HPDE6-E6E7 (cell line): ENCODE data around the gene CHMP3.
"Not testable (repeated sequence)": the region's sequence is repeated elsewhere in the genome, so short reads cannot be mapped to it uniquely, and the experiment has no call there.

Source experiments
- DNase-seq: peaks from one replicate; pipeline ENCODE4 v3.0.0; 2011; ENCODE audit warnings: missing footprints; ENCODE audit errors: extremely low spot score

The CHMP3 gene

GRCh38 chr2:86507600-86507999 is 55.6 kb downstream of the CHMP3 start:
- DNase-seq = no peak

DNA sequence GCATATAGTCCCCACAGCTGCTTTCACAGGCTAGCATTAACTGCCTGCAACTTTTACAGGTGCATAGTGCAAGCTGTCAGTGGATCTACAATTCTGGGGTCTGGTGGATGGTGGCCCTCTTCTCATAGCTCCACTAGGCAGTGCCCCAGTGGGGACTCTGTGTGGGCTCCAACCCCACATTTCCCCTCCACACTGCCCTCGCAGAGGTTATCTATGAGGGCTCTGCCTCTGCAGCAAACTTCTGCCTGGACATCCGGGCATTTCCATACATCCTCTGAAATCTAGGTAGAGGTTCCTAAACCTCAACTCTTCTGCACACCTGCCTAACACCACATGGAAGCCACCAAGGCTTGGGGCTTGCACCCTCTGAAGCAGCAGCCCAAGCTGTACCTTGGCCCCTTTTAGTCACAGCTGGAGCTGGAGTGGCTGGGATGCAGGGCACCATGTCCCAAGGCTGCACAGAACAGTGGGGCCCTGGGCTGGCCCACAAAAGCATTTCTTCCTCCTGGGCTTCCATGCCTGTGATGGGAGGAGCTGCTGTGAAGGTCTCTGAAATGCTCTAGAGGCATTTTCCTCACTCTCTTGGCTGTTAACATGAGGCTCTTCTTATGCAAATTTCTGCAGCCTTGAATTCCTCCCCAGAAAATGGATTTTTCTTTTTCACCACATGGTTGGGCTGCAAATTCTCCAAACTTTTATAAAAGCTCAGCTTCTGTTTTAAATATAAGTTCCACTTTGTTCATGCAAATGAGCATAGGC is 62.7 kb downstream of the CHMP3 start:
- no peak for DNase-seq

DNA sequence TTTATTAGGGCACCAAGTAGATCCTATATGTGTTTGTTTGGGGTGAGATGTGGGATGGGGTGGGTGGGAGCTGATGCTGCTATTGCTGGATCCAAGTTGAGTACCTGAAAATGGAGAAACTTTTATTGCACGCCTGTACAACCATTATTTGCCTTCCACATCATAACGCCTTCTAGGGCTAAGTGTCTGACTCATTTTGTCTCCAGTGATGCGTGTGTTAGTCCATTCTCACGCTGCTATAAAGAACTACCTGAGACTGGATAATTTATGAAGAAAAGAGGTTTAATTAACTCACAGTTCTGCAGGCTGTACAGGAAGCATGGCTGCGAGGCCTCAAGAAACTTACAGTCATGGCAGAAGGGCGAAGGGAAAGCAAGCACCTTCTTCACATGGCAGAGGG is 63.9 kb downstream of the CHMP3 start:
- DNase-seq = no peak

GRCh38 chr2:86498468-86499260 is 64.6 kb downstream of the CHMP3 start:
- DNase-seq = peak; percentile 52

DNA sequence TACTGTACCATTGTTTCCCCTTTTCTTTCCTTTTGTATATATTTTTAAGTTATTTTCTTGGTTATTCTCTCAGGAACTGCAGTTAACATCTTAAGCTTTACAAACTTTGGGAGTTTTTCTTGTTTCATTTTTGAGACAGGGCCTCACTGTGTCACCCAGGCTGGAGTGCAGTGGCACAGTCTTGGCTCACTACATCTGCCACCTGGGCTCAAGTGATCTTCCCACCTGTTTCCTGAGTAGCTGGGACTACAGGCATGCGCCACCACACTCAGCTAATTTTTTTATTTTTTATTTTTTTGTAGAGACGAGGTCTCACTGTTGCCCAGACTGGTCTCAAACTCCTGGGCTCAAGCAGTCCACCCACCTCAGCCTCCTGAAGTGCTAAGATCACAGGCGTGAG is 66.9 kb downstream of the CHMP3 start:
- DNase-seq = not testable (repeated sequence)

DNA sequence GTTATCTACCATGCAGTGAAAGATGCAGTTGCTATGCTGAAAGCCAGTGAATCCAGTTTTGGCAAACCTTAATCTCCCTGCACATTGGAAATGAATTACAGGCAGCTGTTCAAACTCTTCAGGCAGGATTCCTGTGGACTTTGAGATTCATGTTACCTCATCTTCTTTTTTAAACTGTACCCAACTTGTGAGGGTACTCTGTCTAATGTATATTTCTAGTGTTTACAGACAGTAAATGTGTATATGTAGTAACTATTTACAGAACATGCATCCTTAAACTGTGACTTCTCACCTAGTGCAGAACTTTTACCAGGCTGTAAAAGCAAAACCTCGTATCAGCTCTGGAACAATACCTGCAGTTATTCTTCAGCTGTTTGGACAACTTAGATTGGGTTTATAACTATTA is 71.2 kb downstream of the CHMP3 start:
- no peak for DNase-seq

GRCh38 chr2:86491088-86491487 is 72.2 kb downstream of the CHMP3 start:
- no peak for DNase-seq

- no peak for DNase-seq
Measured at GRCh38 chr2:86490245-86490644, 73.0 kb downstream of the CHMP3 start.

DNA sequence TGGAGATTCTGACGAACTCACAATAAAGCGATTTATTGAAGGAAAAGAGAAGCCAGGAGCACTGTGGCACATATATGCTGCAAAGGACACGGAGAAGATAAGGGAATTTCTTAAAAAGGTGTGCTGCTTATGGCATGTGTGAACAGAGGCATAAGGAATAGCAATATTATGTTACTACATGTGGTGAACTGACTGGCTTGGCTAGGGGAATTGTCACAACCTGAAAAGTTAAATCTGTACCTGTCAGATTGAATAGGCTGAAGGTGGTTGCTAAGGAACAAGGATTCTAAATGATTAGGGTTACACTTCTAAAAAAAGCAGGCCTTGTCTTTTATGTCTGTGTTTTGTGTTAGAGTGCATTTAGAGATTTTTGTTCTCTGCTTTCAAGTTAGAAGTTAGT is 73.7 kb downstream of the CHMP3 start:
- no peak for DNase-seq

GRCh38 chr2:86488561-86489250 is 74.5 kb downstream of the CHMP3 start:
- DNase-seq = no peak

DNA sequence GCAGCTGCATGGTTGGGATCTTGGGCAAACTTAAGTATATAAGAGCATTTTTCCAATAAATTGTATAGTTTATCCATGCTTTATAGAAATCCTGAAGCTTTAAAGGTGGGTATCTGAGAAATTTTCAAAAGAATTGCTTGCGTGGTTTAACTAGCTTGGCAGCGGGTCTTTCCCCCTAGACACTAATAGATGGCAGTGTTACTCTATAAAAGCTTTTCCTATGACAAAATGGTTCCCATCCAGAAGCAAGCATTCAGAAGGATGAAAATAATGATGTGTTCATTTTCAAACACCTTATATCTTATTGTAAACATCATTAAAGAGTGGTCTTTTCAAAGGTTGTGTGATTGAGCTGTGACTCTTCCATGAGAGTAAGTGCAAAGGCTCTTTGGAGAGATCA is 76.2 kb downstream of the CHMP3 start:
- DNase-seq = no peak

DNA sequence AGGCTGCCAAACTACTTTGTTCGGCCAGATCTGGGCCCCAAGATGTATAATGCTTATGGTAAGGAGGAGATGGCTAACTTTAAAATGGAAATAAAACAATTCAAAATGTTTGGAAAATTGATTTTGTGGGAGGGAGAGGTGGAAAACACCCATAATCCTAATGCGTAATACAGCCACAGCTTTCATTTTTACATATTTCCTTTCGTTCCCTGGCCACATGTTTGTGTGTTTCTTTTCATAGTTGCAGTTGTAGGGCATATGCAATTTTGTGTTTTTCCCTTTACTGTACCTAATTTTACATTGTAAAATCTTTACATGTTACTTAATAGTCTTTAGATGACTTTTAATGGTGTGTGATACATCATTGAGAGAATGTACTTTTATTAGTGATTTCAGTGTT is 77.4 kb downstream of the CHMP3 start:
- DNase-seq = no peak

DNA sequence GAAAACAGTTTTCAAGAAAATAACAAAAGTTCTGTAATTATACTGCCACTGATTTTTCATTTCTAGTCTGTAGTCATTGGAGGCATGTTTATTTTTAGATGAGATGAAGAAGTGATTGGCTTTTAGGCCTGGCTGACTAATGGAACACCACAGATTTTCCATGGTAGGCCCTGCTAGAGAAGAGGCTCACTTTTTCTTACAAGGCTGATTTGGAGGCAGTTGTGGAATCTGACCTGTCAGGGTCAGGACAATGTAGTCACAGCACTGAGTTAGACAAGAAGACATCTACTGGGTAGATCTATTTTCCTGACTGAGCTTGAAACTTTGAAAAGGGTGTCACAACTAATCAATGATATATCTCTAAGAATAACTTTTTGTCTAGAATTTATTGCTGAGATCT is 78.1 kb downstream of the CHMP3 start:
- no peak for DNase-seq

DNA sequence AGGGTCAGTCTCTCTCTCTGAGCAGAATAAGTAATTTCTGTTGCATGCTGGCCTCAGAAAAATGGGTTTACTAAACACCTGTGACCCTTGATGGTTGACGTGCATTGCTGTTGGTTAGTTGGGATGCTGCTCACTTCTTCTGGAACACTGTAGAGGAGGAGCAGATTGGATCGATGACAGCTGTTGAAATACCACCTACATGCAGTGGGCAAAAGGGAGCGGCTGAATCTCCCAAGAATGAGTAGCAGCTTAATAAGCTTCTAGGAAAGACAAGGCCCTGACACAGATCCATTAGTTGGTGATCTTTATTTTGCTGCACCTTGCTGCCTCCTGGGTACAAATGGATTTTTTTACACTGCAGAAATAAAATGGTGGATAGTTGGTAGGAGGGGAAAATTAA is 78.9 kb downstream of the CHMP3 start:
- no peak for DNase-seq

- DNase-seq = peak; percentile 43
Measured at GRCh38 chr2:86482034-86482433, 81.2 kb downstream of the CHMP3 start.

DNA sequence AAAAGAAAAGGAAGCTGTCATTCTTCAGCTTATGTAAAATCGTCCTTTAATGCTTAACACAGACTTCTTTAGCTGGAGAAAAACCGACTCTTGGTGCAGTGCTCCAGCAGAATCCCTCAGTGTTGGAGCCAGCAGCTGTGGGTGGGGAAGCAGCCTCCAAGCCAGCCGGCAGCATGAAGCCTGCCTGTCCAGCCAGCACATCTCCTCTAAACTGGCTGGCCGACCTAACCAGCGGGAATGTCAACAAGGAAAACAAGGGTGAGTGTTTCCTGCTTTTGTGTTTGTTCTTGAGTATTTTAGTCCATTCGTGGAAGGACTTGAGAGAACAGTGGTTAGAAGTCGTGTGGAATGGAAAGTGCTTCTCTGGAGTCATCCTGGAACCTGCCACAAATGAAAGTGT is 83.1 kb downstream of the CHMP3 start:
- DNase-seq = no peak

DNA sequence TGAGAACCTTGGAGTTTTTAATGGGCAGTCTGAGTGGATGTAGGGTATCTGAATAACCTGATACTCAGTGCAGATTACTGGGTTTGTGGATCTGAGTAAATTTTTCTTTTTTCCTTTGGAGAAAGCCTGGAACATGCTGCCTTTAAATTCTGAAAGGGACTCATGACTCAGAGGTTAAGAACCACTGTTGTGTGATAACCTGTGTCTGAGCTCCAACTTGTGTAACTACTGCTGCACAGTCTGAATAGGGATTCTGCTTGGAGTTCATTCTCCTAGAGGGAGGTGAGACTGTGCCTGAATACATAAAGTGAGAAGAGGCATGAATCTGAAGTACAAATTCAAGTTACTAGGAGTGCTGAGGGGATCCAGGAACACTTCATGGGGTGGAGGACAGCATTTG is 85.9 kb downstream of the CHMP3 start:
- no peak for DNase-seq

DNA sequence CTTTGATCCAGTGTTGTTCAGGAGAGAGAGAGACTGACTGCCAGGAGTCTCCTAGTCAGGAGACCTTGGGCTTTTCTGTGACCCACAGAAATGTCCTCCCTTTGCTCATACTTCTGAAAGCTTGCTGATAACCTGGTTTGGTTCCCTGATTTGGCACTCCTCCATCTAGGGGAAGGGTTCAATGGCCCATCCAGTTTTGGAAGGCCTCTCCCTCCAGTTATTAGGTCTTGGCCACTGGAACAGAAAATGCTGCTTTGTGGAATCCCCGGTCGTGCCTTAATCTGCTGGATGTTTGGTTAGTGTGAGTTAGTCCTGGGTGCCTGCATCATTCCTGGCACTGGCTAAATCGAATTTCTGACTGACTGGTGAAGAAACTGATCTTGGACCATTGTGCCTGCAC is 86.3 kb downstream of the CHMP3 start:
- no peak for DNase-seq

GRCh38 chr2:86476092-86476491 is 87.2 kb downstream of the CHMP3 start:
- DNase-seq = no peak

- DNase-seq = no peak
Measured at GRCh38 chr2:86471637-86472036, 91.6 kb downstream of the CHMP3 start.

GRCh38 chr2:86470890-86471289 is 92.4 kb downstream of the CHMP3 start:
- DNase-seq = no peak

GRCh38 chr2:86468162-86469033 is 94.8 kb downstream of the CHMP3 start:
- DNase-seq = no peak
